ENCODE data around the gene DNAJC6.
"Not testable (repeated sequence)": the region's sequence is repeated elsewhere in the genome, so short reads cannot be mapped to it uniquely, and the experiment has no call there.

The DNAJC6 gene

DNA sequence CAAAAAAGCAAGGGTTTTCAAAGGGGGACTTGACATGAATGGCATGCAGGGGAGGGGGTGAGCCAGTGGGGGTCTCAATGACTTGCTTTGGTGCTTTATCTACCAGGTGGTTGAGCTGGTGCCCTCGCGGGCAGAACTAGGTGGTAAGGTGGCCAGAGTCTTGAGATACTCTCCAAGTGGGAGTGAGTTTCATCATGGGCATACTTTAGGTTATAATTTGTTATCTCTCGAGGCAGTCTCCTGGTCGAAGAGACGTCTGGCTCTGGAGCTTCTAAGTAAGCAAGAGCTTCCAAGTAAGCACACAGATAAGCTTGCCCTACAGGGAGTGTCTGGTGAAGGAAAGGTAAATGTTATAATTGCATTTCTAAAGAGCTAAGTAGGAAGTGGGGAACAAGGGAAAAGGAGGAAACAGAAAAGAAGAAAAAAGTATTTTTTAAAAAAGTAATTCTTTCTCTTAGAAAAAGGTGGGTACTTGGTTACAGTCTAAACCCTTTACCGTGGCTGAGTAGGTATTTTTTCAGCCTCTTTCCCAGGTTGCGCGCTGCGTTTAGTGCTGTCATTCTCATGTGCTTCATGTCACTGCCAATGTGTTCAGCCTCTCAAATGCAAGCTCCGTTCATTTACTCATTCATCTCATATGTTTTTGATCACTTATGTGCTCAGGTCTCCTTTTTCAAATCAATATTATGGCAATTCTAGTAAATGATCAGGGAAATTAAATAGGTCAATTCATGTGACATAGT lies 31.6 kb upstream of the DNAJC6 start:
- no peak for DNase-seq (ENCODE audit: extremely low read depth, low read depth)
- TF ChIP-seq, protein P1, sequence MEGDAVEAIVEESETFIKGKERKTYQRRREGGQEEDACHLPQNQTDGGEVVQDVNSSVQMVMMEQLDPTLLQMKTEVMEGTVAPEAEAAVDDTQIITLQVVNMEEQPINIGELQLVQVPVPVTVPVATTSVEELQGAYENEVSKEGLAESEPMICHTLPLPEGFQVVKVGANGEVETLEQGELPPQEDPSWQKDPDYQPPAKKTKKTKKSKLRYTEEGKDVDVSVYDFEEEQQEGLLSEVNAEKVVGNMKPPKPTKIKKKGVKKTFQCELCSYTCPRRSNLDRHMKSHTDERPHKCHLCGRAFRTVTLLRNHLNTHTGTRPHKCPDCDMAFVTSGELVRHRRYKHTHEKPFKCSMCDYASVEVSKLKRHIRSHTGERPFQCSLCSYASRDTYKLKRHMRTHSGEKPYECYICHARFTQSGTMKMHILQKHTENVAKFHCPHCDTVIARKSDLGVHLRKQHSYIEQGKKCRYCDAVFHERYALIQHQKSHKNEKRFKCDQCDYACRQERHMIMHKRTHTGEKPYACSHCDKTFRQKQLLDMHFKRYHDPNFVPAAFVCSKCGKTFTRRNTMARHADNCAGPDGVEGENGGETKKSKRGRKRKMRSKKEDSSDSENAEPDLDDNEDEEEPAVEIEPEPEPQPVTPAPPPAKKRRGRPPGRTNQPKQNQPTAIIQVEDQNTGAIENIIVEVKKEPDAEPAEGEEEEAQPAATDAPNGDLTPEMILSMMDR (IDR thresholded peaks at IDR 0.05; ENCODE audit: low read depth, low read length) = no peak

DNA sequence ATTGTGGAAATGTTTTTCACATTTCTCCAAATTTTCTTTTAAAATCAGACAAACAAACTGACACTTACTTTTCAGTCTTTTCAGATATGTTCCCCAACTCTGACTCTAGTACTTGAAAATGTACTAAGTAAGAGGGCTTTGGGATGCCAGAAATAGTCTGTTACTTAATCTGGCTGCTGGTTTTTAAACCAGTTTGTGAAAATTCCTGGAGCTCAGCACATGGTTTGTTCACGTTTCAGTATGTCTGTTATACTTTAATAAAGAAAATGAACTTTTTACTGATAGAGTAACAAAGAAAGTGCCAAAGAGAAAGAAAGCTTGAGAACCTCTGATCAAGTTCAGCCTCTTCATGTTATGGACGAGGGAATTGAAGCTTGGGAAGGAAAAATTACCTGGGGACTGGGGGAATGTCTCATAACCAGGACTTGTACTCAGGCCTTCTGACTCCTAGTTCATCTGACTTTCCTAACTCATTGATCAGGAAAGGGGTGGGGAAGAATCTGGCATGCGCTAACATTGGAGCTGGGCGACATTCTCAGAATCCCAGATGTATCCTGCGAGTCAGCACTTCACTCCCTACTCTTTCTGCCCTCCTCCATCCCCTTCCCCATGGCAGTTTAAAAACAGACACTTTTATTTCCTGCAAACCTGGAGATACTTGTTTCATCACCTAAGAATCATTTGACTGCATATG lies 30.8 kb upstream of the DNAJC6 start:
- TF ChIP-seq, protein P1 (IDR thresholded peaks at IDR 0.05; ENCODE audit: low read depth, low read length) = no peak
- DNase-seq (ENCODE audit: extremely low read depth, low read depth) = no peak

DNA sequence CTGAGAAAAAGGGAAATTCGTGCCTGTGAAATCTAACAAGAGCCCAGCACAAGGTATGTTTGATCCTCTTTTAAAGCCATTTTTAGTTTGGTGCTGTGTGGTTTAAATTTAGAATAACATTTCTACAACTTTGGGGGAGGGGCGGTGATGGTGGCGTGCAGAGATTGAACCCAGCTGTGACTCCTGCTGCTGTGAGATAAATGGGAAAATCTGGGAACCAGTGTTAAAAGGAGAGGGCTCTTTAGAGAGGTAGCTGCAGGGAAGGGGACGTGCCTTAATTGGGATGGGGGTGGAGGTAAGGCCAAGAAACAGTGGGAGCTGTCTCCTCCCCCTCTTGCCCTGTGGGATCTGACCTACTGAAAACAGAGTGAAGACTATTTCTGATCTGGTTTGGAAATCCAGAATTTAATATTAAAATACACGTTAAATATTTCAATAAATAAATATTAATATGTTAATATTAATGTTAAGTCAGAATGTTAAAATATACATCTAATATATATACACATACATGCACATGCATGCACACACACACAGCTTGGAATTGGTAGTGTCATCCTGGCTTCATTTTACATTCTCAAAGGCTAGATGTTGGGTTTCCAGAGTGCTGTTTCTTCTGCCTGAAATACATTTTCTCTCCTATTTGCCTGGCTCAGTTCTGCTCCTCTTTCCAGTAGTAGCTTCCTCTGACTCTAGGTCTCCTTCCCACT lies 30.1 kb upstream of the DNAJC6 start:
- TF ChIP-seq, protein P1 (IDR thresholded peaks at IDR 0.05; ENCODE audit: low read depth, low read length) = no peak
- no peak for DNase-seq (ENCODE audit: extremely low read depth, low read depth)

DNA sequence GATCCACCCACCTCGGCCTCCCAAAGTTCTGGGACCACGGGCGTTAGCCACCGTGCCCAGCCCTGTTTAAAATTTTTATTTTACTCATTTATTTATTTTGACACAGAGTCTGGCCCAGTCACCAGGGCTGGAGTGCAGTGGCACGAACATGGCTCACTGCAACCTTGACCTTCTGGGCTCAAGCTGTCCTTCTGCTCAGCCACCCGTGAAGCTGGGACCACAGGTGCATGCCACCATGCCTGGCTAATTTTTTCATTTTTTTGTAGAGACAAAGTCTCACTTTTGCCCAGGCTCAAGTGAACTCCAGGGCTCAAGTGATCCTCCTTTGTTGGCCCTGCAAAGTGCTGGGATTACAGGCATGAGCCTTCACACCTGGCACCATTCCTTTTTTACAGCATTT lies 27.5 kb upstream of the DNAJC6 start:
- no peak for DNase-seq (ENCODE audit: extremely low read depth, low read depth)
- TF ChIP-seq, protein P1 (IDR thresholded peaks at IDR 0.05; ENCODE audit: low read depth, low read length) = no peak

DNA sequence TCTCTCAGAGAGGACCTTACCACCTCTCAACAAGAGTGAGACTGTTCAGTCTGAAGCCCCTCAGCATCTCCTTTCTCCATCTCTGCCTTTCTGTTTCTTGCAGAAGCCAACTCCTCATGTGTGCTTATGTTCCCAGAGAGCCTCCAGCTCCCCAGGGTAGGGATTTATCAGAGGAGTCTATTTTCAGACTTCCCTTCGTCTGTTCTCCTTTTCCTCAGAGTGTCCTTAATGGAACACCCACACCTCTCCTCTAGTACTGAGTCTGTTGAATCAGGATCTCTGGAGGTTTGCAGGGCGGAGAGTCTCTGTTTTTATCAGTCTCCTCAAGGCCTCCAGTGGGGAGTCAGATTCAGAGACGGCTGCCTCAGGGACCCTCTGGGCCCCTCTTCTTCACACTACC lies 25.1 kb upstream of the DNAJC6 start:
- no peak for DNase-seq (ENCODE audit: extremely low read depth, low read depth)
- TF ChIP-seq, protein P1 (IDR thresholded peaks at IDR 0.05; ENCODE audit: low read depth, low read length) = no peak

DNA sequence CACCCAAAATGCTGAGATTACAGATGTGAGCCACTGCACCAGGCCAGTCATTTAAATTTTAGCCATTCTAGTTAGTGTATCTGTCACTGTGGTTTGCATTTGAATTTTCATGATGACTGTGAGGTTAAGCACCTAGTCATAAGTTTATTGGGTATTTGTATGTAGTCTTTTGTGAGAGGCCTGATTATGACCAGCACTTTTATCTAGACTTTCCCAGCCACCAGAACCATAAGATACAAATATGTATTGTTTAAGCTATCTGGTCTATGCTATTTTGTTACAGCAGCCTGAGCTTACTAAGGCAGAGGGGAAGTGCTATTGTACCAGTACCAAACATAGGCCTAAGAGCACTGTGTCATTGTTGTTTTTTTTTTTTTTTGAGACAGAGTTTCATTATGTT lies 19.9 kb upstream of the DNAJC6 start:
- TF ChIP-seq, protein P1 (IDR thresholded peaks at IDR 0.05; ENCODE audit: low read depth, low read length) = no peak
- no peak for DNase-seq (ENCODE audit: extremely low read depth, low read depth)

DNA sequence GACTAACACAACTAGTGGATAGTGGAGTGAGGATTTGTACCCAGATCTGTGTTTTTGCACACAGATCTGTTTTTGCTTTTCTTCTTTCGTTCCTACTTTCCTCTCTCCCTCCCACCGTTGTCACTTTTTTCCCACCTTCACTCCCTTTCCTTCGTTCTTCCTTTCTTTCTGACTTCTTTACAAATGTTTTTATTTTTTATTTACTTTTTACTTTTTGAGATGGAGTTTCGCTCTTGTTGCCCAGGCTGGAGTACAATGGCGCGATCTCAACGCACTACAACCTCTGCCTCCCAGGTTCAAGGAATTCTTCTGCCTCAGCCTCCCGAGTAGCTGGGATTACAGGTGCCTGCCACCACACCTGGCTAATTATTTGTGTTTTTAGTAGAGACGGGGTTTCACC lies 17.5 kb upstream of the DNAJC6 start:
- DNase-seq (ENCODE audit: extremely low read depth, low read depth) = not testable (repeated sequence)

Measured in AG09319 (cell line).